GM23338 (cell line): ENCODE data around the gene LMBRD1. TPM values are rescaled to one million over a fixed set of nuclear protein-coding genes. Genes with fewer than 3 reads are reported as not detected.

Experiments used
- ATAC-seq: fragments of 200-7000 bp; cut with Tn5 transposase; 3 replicates; pipeline ENCODE4 v1.9.1; 2020
- DNase-seq: peaks from one replicate; pipeline ENCODE4 v3.0.0-alpha.2; 2015; ENCODE audit warnings: low spot score
- H2AFZ ChIP-seq: fragments of 200-600 bp; sonication (generic); 2 replicates; pipeline ENCODE4 v1.8.0; 2016; ENCODE audit warnings: antibody characterized with exemption, mild to moderate bottlenecking, moderate library complexity
- H3F3A ChIP-seq: fragments of 200-600 bp; sonication (generic); replicated peaks from 2 replicates; pipeline ENCODE4 v1.8.0; 2017; ENCODE audit warnings: antibody characterized with exemption, mixed run types, low read depth
- H3K27ac ChIP-seq: fragments of 200-600 bp; sonication (generic); 2 replicates; pipeline ENCODE4 v1.6.1; 2016; ENCODE audit warnings: low read depth
- H3K27me3 ChIP-seq: fragments of 200-600 bp; sonication (generic); 2 replicates; pipeline ENCODE4 v1.8.0; 2016; ENCODE audit warnings: mild to moderate bottlenecking, mixed run types, moderate library complexity; ENCODE audit not compliant: insufficient read depth
- H3K36me3 ChIP-seq: fragments of 200-600 bp; sonication (generic); 2 replicates; pipeline ENCODE4 v1.8.0; 2016; ENCODE audit warnings: mild to moderate bottlenecking; ENCODE audit not compliant: insufficient read depth
- H3K4me1 ChIP-seq: fragments of 200-600 bp; sonication (generic); 2 replicates; pipeline ENCODE4 v1.8.0; 2016; ENCODE audit warnings: mild to moderate bottlenecking, moderate library complexity; ENCODE audit not compliant: insufficient read depth
- H3K4me2 ChIP-seq: fragments of 200-600 bp; sonication (generic); 2 replicates; pipeline ENCODE4 v1.7.1; 2017; ENCODE audit warnings: mixed run types
- H3K4me3 ChIP-seq: fragments of 200-600 bp; sonication (generic); 2 replicates; pipeline ENCODE4 v1.6.1; 2016; ENCODE audit warnings: mixed run types
- H3K79me2 ChIP-seq: fragments of 200-600 bp; sonication (generic); replicated peaks from 2 replicates; pipeline ENCODE4 v1.8.0; 2017; ENCODE audit warnings: mild to moderate bottlenecking; ENCODE audit not compliant: insufficient read depth
- H3K9me2 ChIP-seq: fragments of 200-600 bp; sonication (generic); 2 replicates; pipeline ENCODE4 v1.8.0; 2017; ENCODE audit not compliant: insufficient read depth
- H4K20me1 ChIP-seq: fragments of 200-600 bp; sonication (generic); replicated peaks from 2 replicates; pipeline ENCODE4 v1.8.0; 2017; ENCODE audit warnings: mild to moderate bottlenecking; ENCODE audit not compliant: insufficient read depth
- H3K27ac Mint-ChIP-seq: 2 replicates; pipeline ENCODE4 v1.8.0; 2020; ENCODE audit warnings: inconsistent platforms, mild to moderate bottlenecking, moderate library complexity, mixed read lengths
- H3K27me3 Mint-ChIP-seq: 3 replicates; pipeline ENCODE4 v1.8.0; 2022; ENCODE audit warnings: low read depth, mild to moderate bottlenecking, moderate library complexity, mixed read lengths, inconsistent platforms; ENCODE audit not compliant: insufficient read depth, poor library complexity
- H3K36me3 Mint-ChIP-seq: 3 replicates; pipeline ENCODE4 v1.8.0; 2021; ENCODE audit warnings: low read depth, mild to moderate bottlenecking, inconsistent platforms, moderate library complexity, mixed read lengths
- H3K4me1 Mint-ChIP-seq: 3 replicates; pipeline ENCODE4 v1.8.0; 2020; ENCODE audit warnings: mild to moderate bottlenecking, inconsistent platforms, mixed read lengths
- H3K4me3 Mint-ChIP-seq: 3 replicates; pipeline ENCODE4 v1.8.0; 2021; ENCODE audit warnings: moderate library complexity, mild to moderate bottlenecking, inconsistent platforms, mixed read lengths
- H3K9me3 Mint-ChIP-seq: 3 replicates; pipeline ENCODE4 v1.8.0; 2020; ENCODE audit warnings: moderate library complexity, mild to moderate bottlenecking, inconsistent platforms, mixed read lengths
- CREB1 ChIP-seq: fragments of 250-450 bp; sonication (Bioruptor Pico); IDR thresholded peaks from 2 replicates; pipeline ENCODE4 v1.5.0; 2020; ENCODE audit warnings: low read depth, mild to moderate bottlenecking, moderate library complexity
- EZH2 ChIP-seq: fragments of 200-600 bp; sonication (generic); IDR thresholded peaks from one replicate; pipeline ENCODE4 v1.8.0; 2017; ENCODE audit warnings: antibody characterized with exemption, mild to moderate bottlenecking, low read depth; ENCODE audit not compliant: unreplicated experiment
- EZH2phosphoT487 ChIP-seq: fragments of 200-600 bp; sonication (generic); IDR thresholded peaks from one replicate; pipeline ENCODE4 v1.8.1; 2018; ENCODE audit warnings: antibody characterized with exemption; ENCODE audit not compliant: unreplicated experiment
- JUNB ChIP-seq: IDR thresholded peaks from one replicate; pipeline ENCODE4 v1.6.1; 2016; ENCODE audit warnings: antibody characterized with exemption; ENCODE audit not compliant: unreplicated experiment
- NANOG ChIP-seq: IDR thresholded peaks from 2 replicates; pipeline ENCODE4 v1.6.1; 2016; ENCODE audit warnings: antibody characterized with exemption, borderline replicate concordance
- ZNF114 ChIP-seq: fragments of 250-450 bp; sonication (Bioruptor Pico); IDR thresholded peaks from 2 replicates; pipeline ENCODE4 v1.5.0; 2020; ENCODE audit warnings: mild to moderate bottlenecking, moderate library complexity
- ZNF331 ChIP-seq: fragments of 250-450 bp; sonication (Bioruptor Pico); IDR thresholded peaks from 2 replicates; pipeline ENCODE4 v1.5.0; 2020; ENCODE audit warnings: low read depth, mild to moderate bottlenecking, moderate library complexity
- polyA plus RNA-seq: library from polyadenylated mRNA; unstranded; fragments of >200 nt; fragmentation: Nextera tagmentation; extraction: Ambion mirVana; gene quantifications from 2 replicates; pipeline ENCODE4 v1.2.1, GENCODE V29; 2016
- total RNA-seq: library from RNA; depleted of rRNA; stranded (reverse); fragments of >200 nt; shearing (Covaris generic); gene quantifications from 2 replicates; pipeline ENCODE4 v1.2.3, GENCODE V29; 2014
- TF ChIP-seq, protein P1 (sequence below): IDR thresholded peaks from one replicate; pipeline ENCODE4 v1.6.1; 2018; ENCODE audit warnings: antibody characterized with exemption; ENCODE audit not compliant: unreplicated experiment
- TF ChIP-seq, protein P2 (sequence below), 2 experiments: fragments of 200-600 bp in 1 of 2; sonication (generic) in 1 of 2; conservative IDR thresholded peaks; 2 replicates each; pipeline versions ENCODE4 v1.5.1 to v1.6.1; 2016 to 2017; ENCODE audit warnings: antibody characterized with exemption in 2 of 2, low read depth in 2 of 2, mild to moderate bottlenecking in 2 of 2, moderate library complexity in 1 of 2

LMBRD1 gene
- total and polyA plus RNA-seq, 2 experiments from 2014 or later, result 20.3 to 21.0 TPM

DNA sequence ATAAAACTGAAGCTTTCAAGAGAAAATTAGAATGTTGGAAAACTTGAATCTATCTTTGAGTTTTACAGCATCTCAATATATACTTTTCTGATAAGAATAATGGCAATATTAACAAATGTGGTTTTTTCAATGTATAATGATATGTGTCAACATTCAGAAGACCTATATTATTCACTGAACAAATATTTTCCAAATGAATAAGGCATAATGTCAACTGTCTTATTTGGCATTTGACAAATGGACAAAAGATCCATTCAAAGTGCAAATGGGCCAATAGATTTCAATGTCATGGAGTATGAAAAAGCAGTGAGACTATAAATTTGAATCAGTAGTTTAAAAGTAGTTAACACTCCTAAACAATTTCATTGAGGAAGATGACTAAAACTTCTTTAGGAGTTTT is 20.9 kb downstream of the LMBRD1 start (continued):
- TF ChIP-seq, protein P1, sequence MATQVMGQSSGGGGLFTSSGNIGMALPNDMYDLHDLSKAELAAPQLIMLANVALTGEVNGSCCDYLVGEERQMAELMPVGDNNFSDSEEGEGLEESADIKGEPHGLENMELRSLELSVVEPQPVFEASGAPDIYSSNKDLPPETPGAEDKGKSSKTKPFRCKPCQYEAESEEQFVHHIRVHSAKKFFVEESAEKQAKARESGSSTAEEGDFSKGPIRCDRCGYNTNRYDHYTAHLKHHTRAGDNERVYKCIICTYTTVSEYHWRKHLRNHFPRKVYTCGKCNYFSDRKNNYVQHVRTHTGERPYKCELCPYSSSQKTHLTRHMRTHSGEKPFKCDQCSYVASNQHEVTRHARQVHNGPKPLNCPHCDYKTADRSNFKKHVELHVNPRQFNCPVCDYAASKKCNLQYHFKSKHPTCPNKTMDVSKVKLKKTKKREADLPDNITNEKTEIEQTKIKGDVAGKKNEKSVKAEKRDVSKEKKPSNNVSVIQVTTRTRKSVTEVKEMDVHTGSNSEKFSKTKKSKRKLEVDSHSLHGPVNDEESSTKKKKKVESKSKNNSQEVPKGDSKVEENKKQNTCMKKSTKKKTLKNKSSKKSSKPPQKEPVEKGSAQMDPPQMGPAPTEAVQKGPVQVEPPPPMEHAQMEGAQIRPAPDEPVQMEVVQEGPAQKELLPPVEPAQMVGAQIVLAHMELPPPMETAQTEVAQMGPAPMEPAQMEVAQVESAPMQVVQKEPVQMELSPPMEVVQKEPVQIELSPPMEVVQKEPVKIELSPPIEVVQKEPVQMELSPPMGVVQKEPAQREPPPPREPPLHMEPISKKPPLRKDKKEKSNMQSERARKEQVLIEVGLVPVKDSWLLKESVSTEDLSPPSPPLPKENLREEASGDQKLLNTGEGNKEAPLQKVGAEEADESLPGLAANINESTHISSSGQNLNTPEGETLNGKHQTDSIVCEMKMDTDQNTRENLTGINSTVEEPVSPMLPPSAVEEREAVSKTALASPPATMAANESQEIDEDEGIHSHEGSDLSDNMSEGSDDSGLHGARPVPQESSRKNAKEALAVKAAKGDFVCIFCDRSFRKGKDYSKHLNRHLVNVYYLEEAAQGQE, result no peak
- TF ChIP-seq JUNB, result no peak
- TF ChIP-seq, protein P2, sequence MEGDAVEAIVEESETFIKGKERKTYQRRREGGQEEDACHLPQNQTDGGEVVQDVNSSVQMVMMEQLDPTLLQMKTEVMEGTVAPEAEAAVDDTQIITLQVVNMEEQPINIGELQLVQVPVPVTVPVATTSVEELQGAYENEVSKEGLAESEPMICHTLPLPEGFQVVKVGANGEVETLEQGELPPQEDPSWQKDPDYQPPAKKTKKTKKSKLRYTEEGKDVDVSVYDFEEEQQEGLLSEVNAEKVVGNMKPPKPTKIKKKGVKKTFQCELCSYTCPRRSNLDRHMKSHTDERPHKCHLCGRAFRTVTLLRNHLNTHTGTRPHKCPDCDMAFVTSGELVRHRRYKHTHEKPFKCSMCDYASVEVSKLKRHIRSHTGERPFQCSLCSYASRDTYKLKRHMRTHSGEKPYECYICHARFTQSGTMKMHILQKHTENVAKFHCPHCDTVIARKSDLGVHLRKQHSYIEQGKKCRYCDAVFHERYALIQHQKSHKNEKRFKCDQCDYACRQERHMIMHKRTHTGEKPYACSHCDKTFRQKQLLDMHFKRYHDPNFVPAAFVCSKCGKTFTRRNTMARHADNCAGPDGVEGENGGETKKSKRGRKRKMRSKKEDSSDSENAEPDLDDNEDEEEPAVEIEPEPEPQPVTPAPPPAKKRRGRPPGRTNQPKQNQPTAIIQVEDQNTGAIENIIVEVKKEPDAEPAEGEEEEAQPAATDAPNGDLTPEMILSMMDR (conservative IDR thresholded peaks at IDR 0.05; ENCODE audit: low read depth in 2 of 2), result no peak
- no peak for TF ChIP-seq EZH2phosphoT487
- TF ChIP-seq NANOG, result no peak
- TF ChIP-seq ZNF331 (CRISPR knock-in tag), result no peak
- TF ChIP-seq CREB1 (CRISPR knock-in tag), result no peak

DNA sequence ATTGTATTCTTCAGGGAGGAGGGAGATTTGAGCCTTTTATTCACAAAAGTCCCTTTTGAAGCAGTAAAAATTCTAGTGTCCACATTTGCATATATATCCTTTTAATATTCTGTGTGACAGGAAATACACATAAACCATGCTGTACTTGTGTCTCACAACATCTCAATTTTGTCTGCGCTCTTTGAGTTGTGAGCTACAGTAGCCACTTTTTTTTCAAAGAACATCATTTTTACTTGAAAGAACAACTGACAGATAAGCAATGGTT is 21.3 kb downstream of the LMBRD1 start:
- DNase-seq (no peak), ATAC-seq (no peak)
- no peaks in the 10 kb centered on the region for H3K27me3 Mint-ChIP-seq
- no peak overlapping the region for H3K4me2 ChIP-seq
- no peak for TF ChIP-seq NANOG
- TF ChIP-seq EZH2phosphoT487, result no peak
- no peak for TF ChIP-seq EZH2
- no peak for TF ChIP-seq ZNF114 (CRISPR knock-in tag)
- TF ChIP-seq JUNB, result no peak
- TF ChIP-seq CREB1 (CRISPR knock-in tag), result no peak
- H3K4me1 Mint-ChIP-seq, result peaks cover 5% of the 10 kb centered on the region; the same call in 2 of the 3 replicates
- peaks cover 3% of the 10 kb centered on the region; the same call in 1 of the 2 replicates for H4K20me1 ChIP-seq
- no peaks in the 10 kb centered on the region for H3K36me3 ChIP-seq
- no peaks in the 10 kb centered on the region for H3F3A ChIP-seq
- H3K4me3 Mint-ChIP-seq, result no peak overlapping the region
- no peak overlapping the region for H3K27ac Mint-ChIP-seq
- no peak overlapping the region for H3K4me3 ChIP-seq
- no peak overlapping the region for H2AFZ ChIP-seq
- H3K27ac ChIP-seq, result no peak overlapping the region
- H3K27me3 ChIP-seq, result no peaks in the 10 kb centered on the region
- 0 out of 2 replicates have a peak, but pooled peaks cover 2% of the 10 kb centered on the region for H3K9me2 ChIP-seq
- peaks cover 6% of the 10 kb centered on the region; the same call in 1 of the 3 replicates for H3K36me3 Mint-ChIP-seq
- no peaks in the 10 kb centered on the region for H3K79me2 ChIP-seq
- no peaks in the 10 kb centered on the region for H3K4me1 ChIP-seq
- no peaks in the 10 kb centered on the region for H3K9me3 Mint-ChIP-seq
